NB4 (cell line): Measurements from ENCODE around the gene SYTL5.

Experiments
- POLR2A ChIP-seq: IDR thresholded peaks from 2 replicates; pipeline ENCODE4 v1.6.1; 2011; ENCODE audit warnings: mild to moderate bottlenecking; ENCODE audit not compliant: insufficient read length; ENCODE audit errors: extremely low read depth
- TF ChIP-seq, protein P1 (sequence below): IDR thresholded peaks from one replicate; pipeline ENCODE4 v1.5.1; 2012; ENCODE audit warnings: low read depth, low read length

DNA sequence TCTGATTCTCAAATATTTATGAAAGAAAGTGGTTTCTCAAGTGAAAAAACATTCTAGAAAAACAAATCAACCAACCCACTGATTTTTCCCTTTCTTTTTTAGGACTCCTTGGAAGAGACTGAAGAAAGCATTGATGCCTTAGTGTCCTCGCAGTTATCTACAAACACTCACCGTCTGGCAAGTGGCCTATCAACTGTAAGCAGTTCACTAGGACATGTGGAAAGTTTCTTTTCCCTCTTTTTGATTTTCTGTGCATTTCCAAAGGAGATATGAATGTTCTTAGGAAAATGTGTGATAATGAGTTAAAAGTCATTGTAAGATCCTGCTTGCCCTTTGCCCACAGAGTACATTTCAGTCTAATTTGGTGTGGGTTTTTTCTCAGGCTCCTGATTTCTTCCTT is 95.9 kb downstream of the SYTL5 start:
- TF ChIP-seq, protein P1, sequence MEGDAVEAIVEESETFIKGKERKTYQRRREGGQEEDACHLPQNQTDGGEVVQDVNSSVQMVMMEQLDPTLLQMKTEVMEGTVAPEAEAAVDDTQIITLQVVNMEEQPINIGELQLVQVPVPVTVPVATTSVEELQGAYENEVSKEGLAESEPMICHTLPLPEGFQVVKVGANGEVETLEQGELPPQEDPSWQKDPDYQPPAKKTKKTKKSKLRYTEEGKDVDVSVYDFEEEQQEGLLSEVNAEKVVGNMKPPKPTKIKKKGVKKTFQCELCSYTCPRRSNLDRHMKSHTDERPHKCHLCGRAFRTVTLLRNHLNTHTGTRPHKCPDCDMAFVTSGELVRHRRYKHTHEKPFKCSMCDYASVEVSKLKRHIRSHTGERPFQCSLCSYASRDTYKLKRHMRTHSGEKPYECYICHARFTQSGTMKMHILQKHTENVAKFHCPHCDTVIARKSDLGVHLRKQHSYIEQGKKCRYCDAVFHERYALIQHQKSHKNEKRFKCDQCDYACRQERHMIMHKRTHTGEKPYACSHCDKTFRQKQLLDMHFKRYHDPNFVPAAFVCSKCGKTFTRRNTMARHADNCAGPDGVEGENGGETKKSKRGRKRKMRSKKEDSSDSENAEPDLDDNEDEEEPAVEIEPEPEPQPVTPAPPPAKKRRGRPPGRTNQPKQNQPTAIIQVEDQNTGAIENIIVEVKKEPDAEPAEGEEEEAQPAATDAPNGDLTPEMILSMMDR, result no peak
- no peak for TF ChIP-seq POLR2A
